Measurements from ENCODE around the gene LAMA3.

LAMA3 gene

GRCh38 chr18:23689031-23689615 is at the start of gene LAMA3:
Gene LAMA3, plus strand, starts transcription at chr18:23689453. Its CDS starts 231 bp downstream, at chr18:23689684.
- peak; percentile 88 for DNase-seq (ENCODE audit: low spot score)

DNA sequence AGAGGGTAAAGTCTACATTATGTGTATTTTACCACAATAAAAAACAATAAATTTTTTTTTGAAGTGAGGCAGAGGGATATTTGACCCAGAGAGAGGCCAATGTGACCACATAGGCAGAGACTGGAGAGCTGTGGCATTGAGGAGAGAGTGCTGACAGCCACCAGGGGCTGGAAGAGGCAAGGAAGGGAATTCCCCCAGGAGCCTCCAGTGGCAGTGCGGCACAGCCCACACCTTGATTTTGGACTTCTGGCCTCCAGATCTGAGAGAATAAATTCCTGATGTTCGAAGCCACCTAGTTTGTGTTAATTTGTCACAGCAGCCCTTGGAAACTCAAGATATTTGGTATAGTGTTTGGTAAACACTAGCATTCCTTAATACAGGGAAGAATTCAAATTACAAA is 49.2 kb upstream of the LAMA3 start:
- no peak for DNase-seq (ENCODE audit: low spot score)

DNA sequence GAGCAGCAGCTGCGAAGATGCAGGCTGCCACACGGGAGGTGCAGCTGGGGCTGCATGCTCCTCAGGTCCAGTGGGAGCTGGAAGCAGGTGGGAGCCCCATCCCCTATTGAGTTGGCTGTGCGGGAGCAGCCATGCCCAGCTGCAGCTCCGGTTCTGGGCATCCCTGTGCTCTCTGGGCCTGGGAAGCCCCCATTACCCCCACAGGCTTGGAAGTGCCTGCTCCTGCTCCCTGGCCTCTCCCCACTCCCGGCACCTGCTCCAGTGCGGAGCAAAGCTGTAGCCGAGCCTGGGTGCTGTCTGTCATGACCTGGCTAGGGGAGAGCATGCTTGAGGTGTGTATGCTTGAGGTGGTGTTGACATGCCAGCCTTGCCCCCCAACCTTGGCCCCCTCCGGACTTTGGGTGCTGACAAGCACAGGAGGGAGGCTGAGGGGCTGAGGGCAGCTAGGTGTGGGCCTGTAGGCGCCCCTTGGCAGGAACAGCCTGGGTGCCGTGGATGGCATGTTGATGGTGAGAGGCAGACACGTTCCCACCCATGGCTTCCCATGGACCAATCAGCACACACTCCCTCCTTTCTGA is 48.0 kb upstream of the LAMA3 start:
- DNase-seq (ENCODE audit: low spot score), result no peak

GRCh38 chr18:23641937-23642666 is 47.2 kb upstream of the LAMA3 start:
- no peak for DNase-seq (ENCODE audit: low spot score)

GRCh38 chr18:23643815-23644490 is 45.3 kb upstream of the LAMA3 start:
- no peak for DNase-seq (ENCODE audit: low spot score)

DNA sequence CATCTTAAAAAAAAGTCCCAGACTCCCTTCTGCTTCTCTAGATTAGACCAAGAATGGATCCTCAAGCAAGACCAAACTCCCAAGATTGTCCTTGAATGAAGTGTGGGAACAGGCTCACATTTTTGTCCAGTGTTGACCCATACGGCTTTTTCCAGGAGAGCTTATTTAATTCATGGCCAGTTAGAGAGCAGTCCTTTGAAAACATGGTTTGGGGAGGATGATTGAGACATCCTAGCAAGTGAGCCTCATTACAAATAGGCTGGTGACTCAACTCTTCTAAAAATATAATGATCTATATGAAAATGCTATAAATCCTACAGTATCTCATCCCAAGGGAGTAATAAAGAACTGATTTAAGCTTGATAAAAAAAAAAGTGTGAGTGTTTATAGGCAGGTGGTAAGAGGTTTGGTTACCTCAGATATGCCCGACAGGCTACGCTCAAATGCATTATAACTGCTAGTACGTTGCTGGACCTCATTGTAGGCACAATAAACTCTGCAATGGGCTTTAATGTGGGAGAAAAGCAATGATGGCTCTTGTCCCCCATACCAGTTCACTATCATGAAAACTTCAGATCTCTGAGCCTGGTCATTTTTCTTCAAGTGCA is 43.6 kb upstream of the LAMA3 start:
- DNase-seq (ENCODE audit: low spot score), result no peak

DNA sequence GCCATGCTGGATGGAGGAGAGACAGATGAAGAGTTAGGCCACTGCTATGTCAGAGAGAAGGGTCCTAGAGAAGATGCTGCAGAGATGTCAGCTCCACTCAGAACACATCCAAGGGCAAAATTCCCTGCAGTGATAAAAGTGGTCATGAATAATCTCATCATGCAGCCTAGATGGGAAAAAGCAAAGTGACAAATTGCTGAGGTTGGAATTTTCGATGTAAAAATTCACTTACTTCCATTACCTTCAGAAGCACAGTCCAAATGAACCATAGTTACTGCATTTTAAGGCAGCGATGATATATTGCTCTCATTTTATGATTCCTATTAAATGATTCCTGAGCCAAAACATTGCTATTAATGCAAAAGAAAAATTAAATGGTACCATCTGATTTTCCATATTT is 43.0 kb upstream of the LAMA3 start:
- DNase-seq (ENCODE audit: low spot score), result no peak

GRCh38 chr18:23648456-23648855 is 40.8 kb upstream of the LAMA3 start:
- DNase-seq (ENCODE audit: low spot score), result no peak

DNA sequence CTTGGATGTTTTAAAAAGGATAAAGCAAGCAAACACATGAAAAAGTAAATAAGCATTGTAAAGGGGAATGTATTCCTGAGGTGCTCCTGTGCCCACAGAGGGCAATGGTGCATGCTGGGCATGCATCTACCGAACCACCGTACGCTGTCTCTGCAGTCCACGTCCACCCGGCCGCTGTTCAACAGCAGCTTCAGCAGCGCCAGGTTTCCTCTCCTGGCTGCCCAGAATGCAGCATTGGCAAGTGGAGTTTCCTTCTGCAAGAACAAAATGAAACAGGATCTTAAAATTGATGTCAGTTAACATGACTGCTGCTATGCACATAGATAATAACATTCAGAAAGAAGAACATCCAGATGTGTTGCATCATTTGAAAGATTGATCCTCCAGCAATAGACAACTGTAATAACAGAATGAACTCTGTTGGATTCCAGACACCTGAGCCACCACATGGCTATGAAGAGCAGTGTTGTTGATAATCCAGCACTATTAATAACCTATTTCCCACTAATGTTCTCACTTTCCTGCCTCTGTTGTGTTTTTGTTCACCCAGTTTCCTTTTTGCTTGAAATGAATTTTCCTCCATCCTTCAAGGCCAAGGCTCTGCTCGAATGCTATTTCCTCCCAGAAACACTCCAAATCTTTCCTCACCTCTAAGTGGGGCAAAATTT is 40.2 kb upstream of the LAMA3 start:
- DNase-seq (ENCODE audit: low spot score), result no peak

DNA sequence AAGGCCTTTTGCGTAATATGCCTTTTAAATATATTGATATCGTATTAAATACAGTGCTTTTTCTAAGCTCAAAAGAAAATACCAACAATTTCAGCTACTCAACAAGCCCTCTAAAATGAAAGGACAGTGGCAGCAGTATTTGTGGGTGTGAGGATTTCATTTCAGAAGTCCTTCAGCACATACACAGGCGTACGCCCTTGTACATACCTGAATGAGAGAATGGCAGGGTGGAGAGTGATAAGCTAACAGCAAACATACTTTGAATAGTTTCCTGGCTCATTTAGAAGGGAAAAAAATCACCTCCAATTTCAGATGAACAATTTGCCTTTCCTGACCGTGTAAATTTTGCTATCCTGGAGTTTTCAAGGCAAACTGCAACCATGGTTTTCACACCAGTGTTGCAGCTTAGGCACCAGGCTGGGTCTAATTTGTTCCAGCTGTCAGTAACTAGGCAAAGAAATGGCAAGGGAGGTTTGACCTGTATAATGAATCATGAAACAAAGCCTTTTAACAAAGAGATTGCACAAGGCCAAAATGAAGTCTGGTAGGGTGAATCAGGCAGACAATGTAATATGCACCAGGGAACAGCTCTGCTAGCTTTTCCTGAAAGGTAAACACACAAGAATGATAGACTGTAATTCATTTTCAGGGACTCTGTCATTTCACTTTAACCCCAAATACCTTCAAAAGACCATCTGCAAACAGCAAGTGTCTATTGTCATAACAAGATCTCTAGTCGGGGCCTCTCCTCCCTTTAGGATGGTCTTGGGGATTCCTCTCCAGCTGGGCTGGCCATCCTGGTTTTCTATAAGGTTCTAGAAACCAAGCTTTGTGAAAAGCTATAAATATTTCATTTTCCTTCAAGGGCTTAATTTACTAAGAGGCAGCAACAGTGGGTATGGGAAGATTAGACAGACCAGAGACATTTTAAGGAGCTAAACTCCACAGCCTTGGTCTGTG is 38.0 kb upstream of the LAMA3 start:
- no peak for DNase-seq (ENCODE audit: low spot score)

- DNase-seq (ENCODE audit: low spot score), result no peak
Measured at GRCh38 chr18:23652232-23652631, 37.0 kb upstream of the LAMA3 start.

DNA sequence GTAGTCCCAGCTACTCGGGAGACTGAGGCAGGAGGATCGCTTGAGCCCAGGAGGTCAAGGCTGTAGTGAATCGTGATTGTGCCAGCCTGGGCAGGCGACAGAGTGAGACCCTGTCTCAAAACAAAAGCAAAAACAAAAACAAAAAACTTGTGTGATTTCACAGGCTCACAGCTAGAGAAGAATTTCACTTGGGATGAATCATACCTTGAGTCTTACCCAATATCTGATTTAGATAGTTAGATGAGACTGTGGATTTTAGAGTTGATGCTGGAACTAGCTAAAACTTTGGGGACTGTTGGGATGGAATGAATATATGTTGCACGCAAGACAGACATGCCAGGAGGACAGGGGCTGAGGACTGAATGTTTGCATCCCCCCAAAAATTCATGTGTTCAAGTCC is 31.0 kb upstream of the LAMA3 start:
- DNase-seq (ENCODE audit: low spot score), result no peak

DNA sequence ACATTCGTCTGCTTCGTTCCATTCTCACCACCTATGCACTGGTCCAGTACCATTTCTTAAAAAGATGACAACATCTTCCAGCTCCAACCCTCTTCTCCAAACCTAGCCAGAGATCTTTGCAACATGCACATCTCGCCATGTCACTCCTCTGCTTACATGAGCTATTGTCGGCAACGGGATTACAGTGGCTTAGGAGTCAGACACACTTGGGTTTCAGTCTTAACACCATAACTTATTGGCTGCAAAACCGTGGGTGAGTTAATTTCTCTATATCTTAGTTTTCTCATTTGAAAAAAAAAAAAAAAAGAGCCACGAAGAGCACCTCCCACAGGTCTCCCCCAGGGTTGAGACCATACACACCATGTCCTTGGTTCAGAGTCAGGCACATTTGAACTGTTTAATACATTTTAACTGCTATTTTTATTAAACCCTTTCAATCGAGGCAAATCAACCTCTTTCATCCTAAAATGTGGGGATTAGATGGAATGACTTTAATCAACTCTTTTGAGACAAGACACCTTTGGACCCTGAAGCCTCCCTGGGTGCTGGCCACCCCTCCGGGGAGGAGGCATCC is 27.4 kb upstream of the LAMA3 start:
- DNase-seq (ENCODE audit: low spot score), result no peak

DNA sequence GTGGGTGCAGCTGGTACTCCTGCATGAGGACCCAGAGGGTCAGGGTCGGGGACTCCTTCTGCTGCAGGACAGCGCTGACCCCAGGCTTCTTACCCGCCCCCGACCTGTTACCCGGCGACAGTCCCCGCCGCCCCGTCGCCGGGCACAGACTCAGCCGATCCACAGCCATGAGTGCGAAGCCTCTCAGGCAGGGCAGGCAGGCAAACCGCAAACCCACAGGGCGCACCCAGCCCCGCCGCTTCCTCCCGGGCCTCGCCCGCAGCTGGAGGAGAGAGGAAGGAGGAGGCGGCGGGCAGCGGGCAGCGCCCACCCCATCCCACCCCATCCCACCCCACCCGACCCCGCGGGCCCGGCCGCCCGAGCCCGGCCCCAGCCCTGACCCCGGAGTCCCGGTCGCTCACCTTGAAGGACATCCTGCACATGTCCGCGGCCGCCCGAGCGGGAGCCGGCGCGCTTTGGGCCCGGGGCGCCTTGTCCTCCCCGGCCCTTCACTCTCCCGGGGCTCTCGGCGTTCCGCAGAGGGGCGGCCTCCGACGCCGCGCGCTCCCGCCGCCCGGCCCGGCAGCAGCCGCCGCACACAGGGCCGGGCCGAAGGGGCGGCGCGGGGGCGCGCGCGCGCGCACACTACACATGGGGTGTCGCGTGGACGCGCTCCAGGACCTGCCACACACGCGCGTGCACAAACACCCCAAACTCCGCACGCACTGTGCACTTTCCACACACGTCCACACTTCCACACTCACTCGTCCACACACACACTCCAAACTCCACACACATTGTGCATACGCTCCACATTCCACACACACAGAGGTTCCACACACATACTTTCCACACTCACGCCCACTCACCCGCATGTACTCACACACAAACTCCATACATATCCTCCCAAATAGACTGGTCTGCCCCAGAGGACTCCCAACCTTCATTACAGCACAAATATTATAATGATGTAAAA is 26.7 kb upstream of the LAMA3 start, which contains the start of gene ANKRD29:
Gene ANKRD29, minus strand, starts transcription at position 603 of the 955 bp plus-strand sequence. Its CDS starts 181 bp downstream, at position 422.
- DNase-seq (ENCODE audit: low spot score), result peak; percentile 86

GRCh38 chr18:23664674-23665073 is 24.6 kb upstream of the LAMA3 start:
- no peak for DNase-seq (ENCODE audit: low spot score)

DNA sequence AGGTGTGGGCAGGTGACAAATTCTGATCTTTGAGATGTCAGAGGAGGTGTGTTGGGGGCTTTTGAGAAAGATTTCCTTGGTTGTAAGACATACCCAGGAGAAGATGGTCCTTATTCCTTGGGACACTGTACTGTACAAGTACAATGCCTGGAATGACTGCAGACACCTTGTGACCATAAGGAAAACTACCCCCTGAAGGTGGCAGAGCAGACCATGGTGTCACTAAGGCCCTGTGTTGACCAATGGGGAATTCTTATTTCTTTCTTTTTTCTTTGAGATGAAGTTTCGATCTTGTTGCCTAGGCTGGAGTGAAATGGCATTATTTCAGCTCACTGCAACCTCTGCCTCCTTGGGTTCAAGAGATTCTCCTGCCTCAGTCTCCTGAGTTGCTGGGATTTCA is 22.1 kb upstream of the LAMA3 start:
- DNase-seq (ENCODE audit: low spot score), result no peak

GRCh38 chr18:23668731-23669130 is 20.5 kb upstream of the LAMA3 start:
- no peak for DNase-seq (ENCODE audit: low spot score)

GRCh38 chr18:23669202-23669766 is 20.0 kb upstream of the LAMA3 start:
- DNase-seq (ENCODE audit: low spot score), result no peak
